Fibroblast of peridontal ligament (primary cell): Measurements from ENCODE around the gene TELO2.

Experiments
- DNase-seq: peaks from one replicate; pipeline ENCODE4 v3.0.0-alpha.2; 2010; ENCODE audit errors: extremely low read depth

Gene TELO2

GRCh38 chr16:1492923-1493745 is at the start of gene TELO2:
TSS of gene TELO2 (plus strand) at chr16:1493360. CDS start at chr16:1494282, 922 bp downstream.
- DNase-seq, result peak; percentile 69

- DNase-seq, result no peak
Measured at GRCh38 chr16:1443403-1443973, 49.7 kb upstream of the TELO2 start.

GRCh38 chr16:1443980-1444729 is 49.0 kb upstream of the TELO2 start, which contains the start of gene CCDC154:
TSS of gene CCDC154 (minus strand) at chr16:1444556. CDS start at chr16:1444322, 234 bp downstream.
- no peak for DNase-seq

GRCh38 chr16:1444730-1445517 is 48.2 kb upstream of the TELO2 start:
- no peak for DNase-seq

- no peak for DNase-seq
Measured at GRCh38 chr16:1445518-1446203, 47.5 kb upstream of the TELO2 start.

- no peak for DNase-seq
Measured at GRCh38 chr16:1446296-1447080, 46.7 kb upstream of the TELO2 start.

- no peak for DNase-seq
Measured at GRCh38 chr16:1447965-1448364, 45.2 kb upstream of the TELO2 start.

- no peak for DNase-seq
Measured at GRCh38 chr16:1448536-1449116, 44.5 kb upstream of the TELO2 start.

- DNase-seq, result no peak
Measured at GRCh38 chr16:1449201-1449788, 43.9 kb upstream of the TELO2 start.

- no peak for DNase-seq
Measured at GRCh38 chr16:1450218-1450617, 42.9 kb upstream of the TELO2 start.

- DNase-seq, result no peak
Measured at GRCh38 chr16:1450841-1451240, 42.3 kb upstream of the TELO2 start.

- no peak for DNase-seq
Measured at GRCh38 chr16:1451702-1452392, 41.3 kb upstream of the TELO2 start.

GRCh38 chr16:1452530-1452929 is 40.6 kb upstream of the TELO2 start:
- DNase-seq, result no peak

- DNase-seq, result no peak
Measured at GRCh38 chr16:1453316-1453715, 39.8 kb upstream of the TELO2 start.

GRCh38 chr16:1454561-1454960 is 38.6 kb upstream of the TELO2 start:
- no peak for DNase-seq

- no peak for DNase-seq
Measured at GRCh38 chr16:1455190-1456171, 37.7 kb upstream of the TELO2 start.

GRCh38 chr16:1456951-1457350 is 36.2 kb upstream of the TELO2 start:
- DNase-seq, result no peak
